ENCODE data around the gene HDAC9.

DNA sequence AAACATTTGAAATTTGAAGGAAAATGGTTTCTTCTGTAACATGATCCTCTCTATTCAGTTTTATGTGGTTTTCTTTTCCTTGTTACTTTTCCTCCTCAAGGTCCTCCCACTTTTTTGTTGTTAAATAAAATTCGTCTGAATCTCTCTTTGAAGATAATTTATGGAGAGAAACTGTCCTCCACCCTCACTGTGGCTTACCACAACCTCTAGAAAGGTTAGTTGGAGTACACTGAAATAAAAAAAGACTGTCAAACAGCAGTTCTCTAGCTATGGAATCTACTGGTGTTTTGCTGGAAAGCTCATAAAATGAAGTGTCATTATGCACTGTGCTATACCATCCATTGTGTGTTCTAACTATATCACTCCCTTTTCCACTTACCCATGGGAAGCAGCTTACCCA is 189.4 kb downstream of the HDAC9 start:
- TF ChIP-seq CTCF (IDR thresholded peaks at IDR 0.05) (no peak), POLR2AphosphoS5 (IDR thresholded peaks at IDR 0.05; ENCODE audit: low read depth, low read length) (no peak), TCF7L2 (IDR thresholded peaks at IDR 0.05; ENCODE audit: low read depth, low read length) (no peak)
